HepG2 (cell line): Measurements from ENCODE around the gene PHLDB1. TPM values are rescaled to one million over a fixed set of nuclear protein-coding genes. Genes with fewer than 3 reads are reported as not detected.

Source experiments
- ATF3 ChIP-seq: sonication (generic); formaldehyde crosslinking; IDR thresholded peaks from 2 replicates; pipeline ENCODE4 v1.4.0; 2020; ENCODE audit warnings: missing genetic modification reagents
- ATF4 ChIP-seq, 2 experiments: fragments of 450-650 bp in 1 of 2; sonication (generic) in 1 of 2; formaldehyde crosslinking; IDR thresholded peaks; 2 replicates each; pipeline versions ENCODE4 v1.5.0 to v1.8.0; 2020 to 2022; ENCODE audit warnings: mild to moderate bottlenecking in 1 of 2, missing genetic modification reagents in 1 of 2
- ATF7-NPFF ChIP-seq: sonication (generic); formaldehyde crosslinking; IDR thresholded peaks from 2 replicates; pipeline ENCODE4 v1.8.1; 2023; ENCODE audit warnings: mild to moderate bottlenecking, low read depth, missing genetic modification reagents, moderate library complexity
- BRF2 ChIP-seq: sonication (generic); formaldehyde crosslinking; IDR thresholded peaks from 2 replicates; pipeline ENCODE4 v1.8.1; 2022; ENCODE audit warnings: mild to moderate bottlenecking, missing genetic modification reagents
- CENPT ChIP-seq: sonication (generic); formaldehyde crosslinking; IDR thresholded peaks from 2 replicates; pipeline ENCODE4 v1.8.0; 2022; ENCODE audit warnings: low read depth, mild to moderate bottlenecking, moderate library complexity, missing genetic modification reagents
- CTCF ChIP-seq: sonication (generic); formaldehyde crosslinking; IDR thresholded peaks from 2 replicates; pipeline ENCODE4 v1.5.0; 2020; ENCODE audit warnings: mild to moderate bottlenecking, missing genetic modification reagents, moderate library complexity
- ESRRA ChIP-seq: sonication (generic); formaldehyde crosslinking; IDR thresholded peaks from 2 replicates; pipeline ENCODE4 v1.5.1; 2020; ENCODE audit warnings: mild to moderate bottlenecking, low read depth, missing genetic modification reagents
- FOXA3 ChIP-seq: IDR thresholded peaks from 2 replicates; pipeline ENCODE4 v1.6.1; 2016; ENCODE audit warnings: missing genetic modification reagents, missing compliant biosample characterization
- HES4 ChIP-seq: sonication (generic); formaldehyde crosslinking; IDR thresholded peaks from 2 replicates; pipeline ENCODE4 v1.9.0; 2021; ENCODE audit warnings: mild to moderate bottlenecking, missing genetic modification reagents, borderline replicate concordance
- KLF6 ChIP-seq: IDR thresholded peaks from 2 replicates; pipeline ENCODE4 v1.8.0; 2016; ENCODE audit warnings: missing biosample characterization, missing genetic modification reagents
- ONECUT2 ChIP-seq: sonication (generic); formaldehyde crosslinking; IDR thresholded peaks from 2 replicates; pipeline ENCODE4 v1.4.0; 2020; ENCODE audit warnings: missing genetic modification reagents
- RELA ChIP-seq: sonication (generic); formaldehyde crosslinking; IDR thresholded peaks from 2 replicates; pipeline ENCODE4 v1.4.0; 2020; ENCODE audit warnings: missing genetic modification reagents
- RORA ChIP-seq: sonication (generic); formaldehyde crosslinking; IDR thresholded peaks from 2 replicates; pipeline ENCODE4 v1.5.0; 2020; ENCODE audit warnings: mild to moderate bottlenecking, missing genetic modification reagents, moderate library complexity
- ZBTB1 ChIP-seq: sonication (generic); formaldehyde crosslinking; IDR thresholded peaks from 2 replicates; pipeline ENCODE4 v1.4.0; 2020; ENCODE audit warnings: missing genetic modification reagents, borderline replicate concordance
- ZFX ChIP-seq: sonication (generic); formaldehyde crosslinking; IDR thresholded peaks from 2 replicates; pipeline ENCODE4 v1.4.0; 2020; ENCODE audit warnings: mild to moderate bottlenecking, low read depth, missing genetic modification reagents, moderate library complexity
- ZNF382 ChIP-seq: sonication (generic); formaldehyde crosslinking; IDR thresholded peaks from 2 replicates; pipeline ENCODE4 v1.5.0; 2020; ENCODE audit warnings: missing genetic modification reagents, mild to moderate bottlenecking, borderline replicate concordance
- ZNF432 ChIP-seq: sonication (generic); formaldehyde crosslinking; IDR thresholded peaks from 2 replicates; pipeline ENCODE4 v1.5.0; 2020; ENCODE audit warnings: missing genetic modification reagents, mild to moderate bottlenecking, borderline replicate concordance
- ZNF552 ChIP-seq: sonication (generic); formaldehyde crosslinking; IDR thresholded peaks from 2 replicates; pipeline ENCODE4 v1.9.0; 2022; ENCODE audit warnings: missing genetic modification reagents, mild to moderate bottlenecking, borderline replicate concordance
- ZNF670 ChIP-seq: sonication (generic); formaldehyde crosslinking; IDR thresholded peaks from 2 replicates; pipeline ENCODE4 v1.8.0; 2022; ENCODE audit warnings: mild to moderate bottlenecking, missing genetic modification reagents, borderline replicate concordance
- ZSCAN9 ChIP-seq: IDR thresholded peaks from 2 replicates; pipeline ENCODE4 v1.6.1; 2016; ENCODE audit warnings: borderline replicate concordance
- polyA plus RNA-seq, 8 experiments: library from polyadenylated mRNA; depleted of rRNA in 3 of 8; stranded (reverse) in 7 of 8; unstranded in 1 of 8; fragments of >200 nt; fragmentation: Illumina TruSeq in 4 of 8; extraction: Trizol in 4 of 8; gene quantifications; 2 replicates each; pipeline versions ENCODE4 v1.2.1 to v1.2.3, GENCODE V29; 2011 to 2016; ENCODE audit warnings: low read depth in 4 of 8, missing spikeins in 1 of 8, mixed read lengths in 1 of 8; ENCODE audit not compliant: insufficient read depth in 1 of 8
- total RNA-seq, 5 experiments: library from RNA; depleted of rRNA; stranded (reverse); fragments of >200 nt; fragmentation: Illumina TruSeq; extraction: Trizol; gene quantifications; 2 replicates each; pipeline ENCODE4 v1.2.3, GENCODE V29; 2016; ENCODE audit warnings: low read depth in 1 of 5
- TF ChIP-seq, protein P1 (sequence below): sonication (generic); formaldehyde crosslinking; IDR thresholded peaks from 2 replicates; pipeline ENCODE4 v1.5.1; 2020; ENCODE audit warnings: mild to moderate bottlenecking, missing genetic modification reagents, moderate library complexity

The PHLDB1 gene
- total and polyA plus RNA-seq, 2 of the 13 experiments (the other 11 are each of a cell fraction or from before 2014, with no cell fraction given), result 13.8 to 14.2 TPM

DNA sequence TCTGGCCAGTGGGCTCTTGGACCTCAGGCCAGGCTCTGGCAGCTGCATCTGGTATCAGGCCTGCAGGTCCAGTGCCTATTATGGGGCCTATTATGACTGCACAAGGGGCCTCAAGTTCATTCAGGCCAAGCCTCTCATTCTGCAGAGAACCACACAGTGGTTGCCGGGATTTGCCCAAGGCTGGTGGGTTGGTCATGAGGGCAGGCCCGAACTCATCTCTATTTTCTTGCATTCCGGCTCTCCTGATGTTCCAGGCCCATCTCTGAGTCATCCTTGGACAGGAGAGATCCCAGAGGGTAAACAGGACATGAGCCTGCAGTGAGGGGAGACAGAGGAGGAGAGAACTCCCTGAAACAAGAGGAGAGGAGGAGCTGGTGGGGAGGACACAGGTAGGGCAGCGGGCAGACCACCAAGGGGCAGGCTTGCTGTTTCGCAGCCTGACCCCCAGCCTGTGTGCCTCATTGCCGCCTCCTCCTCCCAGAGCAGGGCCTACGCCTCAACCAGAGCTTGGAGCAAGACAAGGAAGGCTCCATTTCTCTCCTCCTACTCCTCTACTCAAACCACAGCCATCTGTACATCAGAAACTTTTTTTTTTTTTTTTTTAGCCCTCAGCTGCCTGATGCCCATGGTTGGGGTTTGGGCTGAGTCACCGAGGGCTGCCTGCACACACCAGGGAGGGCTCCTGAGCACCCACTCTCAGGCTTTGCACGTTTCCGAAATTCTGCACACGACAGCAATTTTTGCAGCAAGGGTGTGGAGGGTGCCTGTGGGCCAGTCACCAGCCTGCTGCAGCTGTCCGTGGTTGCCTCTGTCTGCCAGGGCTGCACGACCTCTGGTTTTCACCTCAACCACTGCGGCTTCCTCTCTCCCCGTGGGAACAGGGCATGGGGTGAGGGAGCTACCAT, 84.8 kb downstream of the PHLDB1 start (continued):
- TF ChIP-seq ATF4 (CRISPR knock-in tag; IDR thresholded peaks at IDR 0.05) (no peak), ONECUT2 (CRISPR knock-in tag) (no peak), ZNF670 (CRISPR knock-in tag) (no peak), ZNF382 (CRISPR knock-in tag) (no peak), CENPT (no peak), ATF7-NPFF (CRISPR knock-in tag) (no peak), ZBTB1 (no peak), ZSCAN9 (CRISPR knock-in tag) (no peak), FOXA3 (CRISPR knock-in tag) (0 out of 2 replicates have a peak, but pooled peaks have one; percentile 35), RELA (CRISPR knock-in tag) (no peak), ZNF432 (CRISPR knock-in tag) (no peak), BRF2 (CRISPR knock-in tag) (no peak), KLF6 (CRISPR knock-in tag) (no peak), CTCF (CRISPR knock-in tag) (0 out of 2 replicates have a peak, but pooled peaks have one; percentile 8), HES4 (CRISPR knock-in tag) (no peak), ESRRA (CRISPR knock-in tag) (no peak), ATF3 (CRISPR knock-in tag) (no peak), ZFX (0 out of 2 replicates have a peak, but pooled peaks have one; percentile 7), ZNF552 (CRISPR knock-in tag) (no peak), RORA (CRISPR knock-in tag) (no peak)
- TF ChIP-seq, protein P1, sequence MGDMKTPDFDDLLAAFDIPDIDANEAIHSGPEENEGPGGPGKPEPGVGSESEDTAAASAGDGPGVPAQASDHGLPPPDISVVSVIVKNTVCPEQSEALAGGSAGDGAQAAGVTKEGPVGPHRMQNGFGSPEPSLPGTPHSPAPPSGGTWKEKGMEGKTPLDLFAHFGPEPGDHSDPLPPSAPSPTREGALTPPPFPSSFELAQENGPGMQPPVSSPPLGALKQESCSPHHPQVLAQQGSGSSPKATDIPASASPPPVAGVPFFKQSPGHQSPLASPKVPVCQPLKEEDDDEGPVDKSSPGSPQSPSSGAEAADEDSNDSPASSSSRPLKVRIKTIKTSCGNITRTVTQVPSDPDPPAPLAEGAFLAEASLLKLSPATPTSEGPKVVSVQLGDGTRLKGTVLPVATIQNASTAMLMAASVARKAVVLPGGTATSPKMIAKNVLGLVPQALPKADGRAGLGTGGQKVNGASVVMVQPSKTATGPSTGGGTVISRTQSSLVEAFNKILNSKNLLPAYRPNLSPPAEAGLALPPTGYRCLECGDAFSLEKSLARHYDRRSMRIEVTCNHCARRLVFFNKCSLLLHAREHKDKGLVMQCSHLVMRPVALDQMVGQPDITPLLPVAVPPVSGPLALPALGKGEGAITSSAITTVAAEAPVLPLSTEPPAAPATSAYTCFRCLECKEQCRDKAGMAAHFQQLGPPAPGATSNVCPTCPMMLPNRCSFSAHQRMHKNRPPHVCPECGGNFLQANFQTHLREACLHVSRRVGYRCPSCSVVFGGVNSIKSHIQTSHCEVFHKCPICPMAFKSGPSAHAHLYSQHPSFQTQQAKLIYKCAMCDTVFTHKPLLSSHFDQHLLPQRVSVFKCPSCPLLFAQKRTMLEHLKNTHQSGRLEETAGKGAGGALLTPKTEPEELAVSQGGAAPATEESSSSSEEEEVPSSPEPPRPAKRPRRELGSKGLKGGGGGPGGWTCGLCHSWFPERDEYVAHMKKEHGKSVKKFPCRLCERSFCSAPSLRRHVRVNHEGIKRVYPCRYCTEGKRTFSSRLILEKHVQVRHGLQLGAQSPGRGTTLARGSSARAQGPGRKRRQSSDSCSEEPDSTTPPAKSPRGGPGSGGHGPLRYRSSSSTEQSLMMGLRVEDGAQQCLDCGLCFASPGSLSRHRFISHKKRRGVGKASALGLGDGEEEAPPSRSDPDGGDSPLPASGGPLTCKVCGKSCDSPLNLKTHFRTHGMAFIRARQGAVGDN (CRISPR knock-in tag), result peak; percentile 20; the same call in 1 of the 2 replicates
